ENCODE data around the gene SLC35G1. TPM values are rescaled to one million over a fixed set of nuclear protein-coding genes. Genes with fewer than 3 reads are reported as not detected.

The SLC35G1 gene
- total and polyA plus RNA-seq, 11 donors, result 1.3 to 4.1 (median 2.0) TPM

DNA sequence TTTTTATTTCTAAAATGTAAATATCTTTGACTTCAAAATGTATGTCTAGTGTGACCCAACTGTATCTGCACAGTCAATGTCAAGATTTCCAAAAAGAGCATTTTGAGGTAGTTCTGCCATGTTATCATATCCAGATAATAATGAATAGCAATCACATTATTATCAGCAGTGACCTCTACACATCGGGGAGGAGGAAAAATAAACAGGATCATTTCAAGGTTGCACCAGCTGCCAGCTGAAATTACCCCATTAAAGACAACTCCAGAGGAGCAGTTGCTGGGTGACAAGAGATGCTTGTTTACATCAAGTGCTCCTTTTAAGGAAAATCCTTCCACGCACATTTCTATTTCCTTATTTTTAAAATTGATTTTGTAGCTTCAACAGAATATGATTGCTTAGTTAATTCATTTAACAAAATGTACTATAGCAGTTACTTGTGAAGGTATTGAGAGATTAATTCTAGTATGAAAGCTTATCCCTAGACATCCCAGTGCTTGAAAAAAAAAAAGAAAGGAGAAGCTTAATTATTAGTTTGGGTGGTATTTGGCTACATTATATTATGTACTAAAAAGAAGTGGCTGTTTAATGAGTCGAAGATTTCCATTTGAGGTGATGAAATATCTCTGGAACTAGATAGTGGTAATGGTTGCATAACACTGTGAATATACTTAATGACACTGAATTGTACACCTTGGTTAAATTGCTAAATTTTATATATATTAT, 19.3 kb upstream of the SLC35G1 start:
- no peak for TF ChIP-seq POLR2A (IDR thresholded peaks at IDR 0.05)
- TF ChIP-seq, protein P1, sequence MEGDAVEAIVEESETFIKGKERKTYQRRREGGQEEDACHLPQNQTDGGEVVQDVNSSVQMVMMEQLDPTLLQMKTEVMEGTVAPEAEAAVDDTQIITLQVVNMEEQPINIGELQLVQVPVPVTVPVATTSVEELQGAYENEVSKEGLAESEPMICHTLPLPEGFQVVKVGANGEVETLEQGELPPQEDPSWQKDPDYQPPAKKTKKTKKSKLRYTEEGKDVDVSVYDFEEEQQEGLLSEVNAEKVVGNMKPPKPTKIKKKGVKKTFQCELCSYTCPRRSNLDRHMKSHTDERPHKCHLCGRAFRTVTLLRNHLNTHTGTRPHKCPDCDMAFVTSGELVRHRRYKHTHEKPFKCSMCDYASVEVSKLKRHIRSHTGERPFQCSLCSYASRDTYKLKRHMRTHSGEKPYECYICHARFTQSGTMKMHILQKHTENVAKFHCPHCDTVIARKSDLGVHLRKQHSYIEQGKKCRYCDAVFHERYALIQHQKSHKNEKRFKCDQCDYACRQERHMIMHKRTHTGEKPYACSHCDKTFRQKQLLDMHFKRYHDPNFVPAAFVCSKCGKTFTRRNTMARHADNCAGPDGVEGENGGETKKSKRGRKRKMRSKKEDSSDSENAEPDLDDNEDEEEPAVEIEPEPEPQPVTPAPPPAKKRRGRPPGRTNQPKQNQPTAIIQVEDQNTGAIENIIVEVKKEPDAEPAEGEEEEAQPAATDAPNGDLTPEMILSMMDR (IDR thresholded peaks at IDR 0.05), result no peak
- Histone ChIP-seq H3K27me3 (peaks cover 0 to 20% (median 0%) of the 10 kb centered on the region in 9 donors), H3K36me3 (no peaks in the 10 kb centered on the region), H3K4me1 (no peaks in the 10 kb centered on the region), H3K27ac (no peak overlapping the region), H3K9me3 (no peaks in the 10 kb centered on the region), H3K4me3 (no peak overlapping the region)
- intact Hi-C loops (cut with DNase I), result no loop called here
- 50 to 63% (median 58%) methylated on average over 3 of the region's 3 CpGs for WGBS, 4 donors
- DNase-seq (no peak), ATAC-seq (no peak)

DNA sequence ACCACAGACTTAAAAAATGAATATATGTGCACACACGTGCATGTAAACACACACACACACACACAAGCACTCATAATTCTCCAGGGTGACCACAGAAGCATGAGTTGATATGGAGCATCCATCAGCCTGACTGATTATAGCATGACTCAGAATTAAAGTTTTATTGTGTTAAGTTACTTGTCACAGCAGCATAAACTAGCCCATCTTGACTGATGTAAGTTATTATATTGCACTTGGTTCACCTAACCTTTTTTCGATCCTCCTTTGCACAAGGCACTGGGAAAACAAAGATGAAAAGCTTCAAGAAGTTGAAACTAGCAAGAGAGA, 18.8 kb upstream of the SLC35G1 start:
- peaks cover 0 to 20% (median 0%) of the 10 kb centered on the region in 9 donors for H3K27me3 ChIP-seq
- H3K9me3 ChIP-seq, result no peaks in the 10 kb centered on the region
- no peak for TF ChIP-seq POLR2A (IDR thresholded peaks at IDR 0.05)
- TF ChIP-seq, protein P1 (IDR thresholded peaks at IDR 0.05), result no peak
- H3K36me3 ChIP-seq, result no peaks in the 10 kb centered on the region
- ATAC-seq (no peak), DNase-seq (no peak)
- intact Hi-C loops (cut with DNase I), result no loop called here
- H3K4me3 ChIP-seq, result no peak overlapping the region
- 80 to 89% (median 84%) methylated on average over 2 of the region's 2 CpGs for WGBS, 4 donors
- no peaks in the 10 kb centered on the region for H3K4me1 ChIP-seq
- H3K27ac ChIP-seq, result no peak overlapping the region

GRCh38 chr10:93876381-93876780, 17.4 kb upstream of the SLC35G1 start:
- Histone ChIP-seq H3K4me1 (no peaks in the 10 kb centered on the region), H3K27me3 (peaks cover 0 to 28% (median 0%) of the 10 kb centered on the region in 9 donors), H3K36me3 (no peaks in the 10 kb centered on the region), H3K9me3 (no peaks in the 10 kb centered on the region), H3K4me3 (no peak overlapping the region), H3K27ac (no peak overlapping the region)
- no peak for DNase-seq
- ATAC-seq, result no peak
- no peak for TF ChIP-seq POLR2A (IDR thresholded peaks at IDR 0.05)
- intact Hi-C loops (cut with DNase I), result no loop called here

DNA sequence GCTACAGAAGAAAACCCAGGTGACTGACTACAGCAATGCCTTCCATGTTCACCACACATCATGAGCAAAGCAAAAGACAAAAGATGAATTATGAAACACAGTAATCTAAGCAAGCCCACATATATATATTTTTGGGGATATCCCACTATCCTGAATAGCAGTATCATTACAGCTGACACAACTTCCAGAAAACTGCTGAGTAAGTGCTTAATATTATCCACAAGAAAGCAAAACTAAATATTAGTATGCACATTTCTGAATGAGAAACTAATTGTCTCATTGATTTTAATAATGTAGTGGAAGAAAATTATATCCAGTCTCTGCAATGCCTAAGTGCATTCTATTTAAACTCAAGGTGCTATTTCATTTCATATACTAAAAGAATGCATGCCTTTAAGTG, 14.5 kb upstream of the SLC35G1 start:
- no peak for DNase-seq
- Histone ChIP-seq H3K27me3 (peaks cover 0 to 24% (median 0%) of the 10 kb centered on the region in 9 donors), H3K9me3 (no peaks in the 10 kb centered on the region), H3K27ac (no peak overlapping the region), H3K36me3 (no peaks in the 10 kb centered on the region), H3K4me3 (no peak overlapping the region), H3K4me1 (no peaks in the 10 kb centered on the region)
- intact Hi-C loops (cut with DNase I), result no loop called here
- no peak for ATAC-seq
- TF ChIP-seq, protein P1 (IDR thresholded peaks at IDR 0.05), result no peak
- TF ChIP-seq POLR2A (IDR thresholded peaks at IDR 0.05), result no peak
